SK-N-SH (cell line): Measurements from ENCODE around the gene FRMD8. TPM values are rescaled to one million over a fixed set of nuclear protein-coding genes. Genes with fewer than 3 reads are reported as not detected.

ENCODE experiments used
- CTCF ChIA-PET: fragments of 300-600, 350-600 bp; formaldehyde crosslinking; extraction: SDS; loops from one replicate; lab custom pipeline; 2021; lab: Yijun Ruan, JAX
- POLR2A ChIA-PET: fragments of 350-600 bp; sonication (Branson Sonifier 250); formaldehyde crosslinking; extraction: SDS; loops from one replicate; lab custom pipeline; 2020; ENCODE audit warnings: antibody characterized with exemption, inconsistent platforms; lab: Yijun Ruan, JAX
- DNase-seq: peaks from one replicate; pipeline ENCODE4 v3.0.0; 2012
- H2AFZ ChIP-seq: fragments of 200-600 bp; sonication (generic); 2 replicates; pipeline ENCODE4 v1.8.1; 2016; ENCODE audit warnings: antibody characterized with exemption, mild to moderate bottlenecking, low read depth
- H3F3A ChIP-seq: fragments of 200-600 bp; sonication (generic); replicated peaks from 2 replicates; pipeline ENCODE3; 2016; ENCODE audit warnings: antibody characterized with exemption, mild to moderate bottlenecking; ENCODE audit not compliant: insufficient read depth
- H3K27ac ChIP-seq, 2 experiments: fragments of 200-500 bp in 1 of 2; fragments of 200-600 bp in 1 of 2; sonication (Bioruptor generic) in 1 of 2; sonication (generic), shearing (Covaris generic) in 1 of 2; 2 replicates each; pipeline versions ENCODE4 v1.5.1 to v1.6.1; 2014 to 2016; ENCODE audit warnings: low read depth in 2 of 2, inconsistent platforms in 1 of 2, low read length in 1 of 2, mild to moderate bottlenecking in 1 of 2, mixed read lengths in 1 of 2
- H3K27me3 ChIP-seq: fragments of 200-600 bp; sonication (generic), shearing (Covaris generic); 2 replicates; pipeline ENCODE4 v1.6.1; 2016; ENCODE audit warnings: mixed run types; ENCODE audit not compliant: insufficient read depth
- H3K36me3 ChIP-seq, 2 experiments: fragments of 200-500 bp in 1 of 2; fragments of 200-600 bp in 1 of 2; sonication (Bioruptor generic) in 1 of 2; sonication (generic) in 1 of 2; replicated peaks in 1 of 2; 2 replicates each; pipeline versions ENCODE3 to v1.5.1; 2014 to 2016; ENCODE audit warnings: low read length in 1 of 2, mild to moderate bottlenecking in 1 of 2; ENCODE audit not compliant: insufficient read depth in 2 of 2, control insufficient read depth in 1 of 2
- H3K4me1 ChIP-seq, 2 experiments: fragments of 200-500 bp in 1 of 2; fragments of 200-600 bp in 1 of 2; sonication (Bioruptor generic) in 1 of 2; sonication (generic), shearing (Covaris generic) in 1 of 2; 2 replicates each; pipeline versions ENCODE4 v1.5.1 to v1.6.1; 2014 to 2016; ENCODE audit warnings: low read depth in 1 of 2, low read length in 1 of 2, mixed run types in 1 of 2; ENCODE audit not compliant: insufficient read depth in 2 of 2, control insufficient read depth in 1 of 2
- H3K4me2 ChIP-seq: fragments of 200-600 bp; sonication (generic), shearing (Covaris generic); 2 replicates; pipeline ENCODE4 v1.6.1; 2017; ENCODE audit warnings: mixed run types
- H3K4me3 ChIP-seq, 2 experiments: fragments of 200-500 bp in 1 of 2; fragments of 200-600 bp in 1 of 2; sonication (Bioruptor generic) in 1 of 2; sonication (generic), shearing (Covaris generic) in 1 of 2; 2 replicates each; pipeline versions ENCODE4 v1.5.1 to v1.8.1; 2014 to 2016; ENCODE audit warnings: low read depth in 2 of 2, inconsistent platforms in 1 of 2, low read length in 1 of 2, mild to moderate bottlenecking in 1 of 2, mixed read lengths in 1 of 2, moderate library complexity in 1 of 2
- H3K79me2 ChIP-seq: fragments of 200-600 bp; sonication (generic); 2 replicates; pipeline ENCODE4 v1.8.1; 2017; ENCODE audit warnings: mild to moderate bottlenecking; ENCODE audit not compliant: insufficient read depth
- H3K9ac ChIP-seq: fragments of 200-600 bp; sonication (generic); 2 replicates; pipeline ENCODE4 v1.6.1; 2017; ENCODE audit warnings: mixed run types
- H3K9me2 ChIP-seq: fragments of 200-600 bp; sonication (generic); 2 replicates; pipeline ENCODE4 v1.6.1; 2017; ENCODE audit warnings: mixed run types
- H3K9me3 ChIP-seq: fragments of 200-600 bp; sonication (generic); 2 replicates; pipeline ENCODE4 v1.6.1; 2017; ENCODE audit warnings: mixed run types, mild to moderate bottlenecking, moderate library complexity
- H4K20me1 ChIP-seq: fragments of 200-600 bp; sonication (generic); 2 replicates; pipeline ENCODE4 v1.6.1; 2017; ENCODE audit warnings: mild to moderate bottlenecking, mixed run types; ENCODE audit not compliant: insufficient read depth
- JUND ChIP-seq: IDR thresholded peaks from 2 replicates; pipeline ENCODE4 v1.4.0; 2012
- RFX5 ChIP-seq: IDR thresholded peaks from 2 replicates; pipeline ENCODE4 v1.6.1; 2012; ENCODE audit warnings: mild to moderate bottlenecking, improper control_type of control experiment, low read length
- RXRA ChIP-seq: IDR thresholded peaks from 2 replicates; pipeline ENCODE4 v1.4.0; 2012; ENCODE audit warnings: low read depth, mild to moderate bottlenecking, borderline replicate concordance
- WGBS: methylation state at CpG from one replicate; pipeline ENCODE4 v1.1.6; 2017; ENCODE audit warnings: low lambda C conversion rate; 5-methylcytosine and 5-hydroxymethylcytosine counted together
- polyA plus RNA-seq, 3 experiments: library from polyadenylated mRNA; depleted of rRNA; stranded (reverse); fragments of >200 nt; gene quantifications; 2 replicates each; pipeline ENCODE4 v1.2.3, GENCODE V29; 2012
- small RNA-seq, 7 experiments: library from RNA; depleted of rRNA; stranded (forward); fragments of <200 nt; gene quantifications; one replicate each; pipeline ENCODE3, GENCODE V24; 2012

The FRMD8 gene
- polyA plus RNA-seq, 1 of the 3 experiments (the other 2 are of a cell fraction), result 19.0 TPM

DNA sequence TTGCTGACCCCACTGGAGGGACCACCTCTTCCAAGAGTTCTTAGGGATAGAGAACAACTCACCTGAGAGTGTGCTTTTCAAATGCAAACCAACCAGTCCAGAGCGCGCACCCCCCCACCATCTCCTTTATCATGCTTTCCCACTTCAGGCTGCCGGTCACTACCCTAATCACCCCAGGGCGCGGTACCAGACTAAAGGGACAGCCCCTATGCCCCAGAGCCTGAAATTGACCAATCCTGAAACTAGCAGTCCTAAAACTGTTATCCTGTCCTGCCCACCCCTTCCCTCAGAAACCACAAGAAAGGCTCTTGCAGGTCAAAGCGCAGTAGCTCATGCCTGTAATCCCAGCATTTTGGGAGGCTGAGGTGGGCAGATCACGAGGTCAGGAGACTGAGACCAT, 73.1 kb downstream of the FRMD8 start:
- WGBS, result 98% methylated on average over 7 of the region's 7 CpGs
- ChIA-PET CTCF (interaction anchor here (1.0 to 3.1 kb wide), 2 partner anchors 32 to 43 kb away, joined by 4 to 13 read pairs; no protein-coding TSS in a partner anchor), POLR2A (no interaction called here)
- H3K9me3 ChIP-seq, result no peaks in the 10 kb centered on the region
- peaks cover 7% of the 10 kb centered on the region for H3F3A ChIP-seq
- H3K4me1 ChIP-seq, result peaks cover 6 to 8% of the 10 kb centered on the region in 2 experiments; a peak in 2 of 4 replicates
- H3K9ac ChIP-seq, result no peak overlapping the region
- peaks cover 26% of the 10 kb centered on the region for H3K79me2 ChIP-seq
- TF ChIP-seq JUND (no peak), RFX5 (no peak), RXRA (no peak)
- no peak overlapping the region for H3K27ac ChIP-seq
- H4K20me1 ChIP-seq, result no peaks in the 10 kb centered on the region
- H3K36me3 ChIP-seq, result no peaks in the 10 kb centered on the region
- no peaks in the 10 kb centered on the region for H3K27me3 ChIP-seq
- no peak overlapping the region for H3K4me3 ChIP-seq
- no peak for DNase-seq
- no peak overlapping the region for H2AFZ ChIP-seq
- H3K9me2 ChIP-seq, result no peaks in the 10 kb centered on the region
- no peak overlapping the region for H3K4me2 ChIP-seq

Small RNA genes within 50 kb of the gene (small RNA-seq; reads per million reads assigned to genes)
- 0 reads per million in 7 experiments for gene RF01684

Other genes with a start within 250 kb of the FRMD8 start
- gene SPDYC, start 216.4 kb upstream of the FRMD8 start, polyA plus RNA-seq (2012; rRNA removed), result not detected in 2 replicates
- gene CAPN1, start 204.7 kb upstream of the FRMD8 start, polyA plus RNA-seq (2012; rRNA removed), result 78.6 and 92.2 TPM in 2 replicates
- gene POLA2, start 124.7 kb upstream of the FRMD8 start, polyA plus RNA-seq (2012; rRNA removed), result 18.4 and 19.4 TPM in 2 replicates
- gene CDC42EP2, start 71.8 kb upstream of the FRMD8 start, polyA plus RNA-seq (2012; rRNA removed), result 5.1 and 8.1 TPM in 2 replicates
- gene DPF2, start 52.8 kb upstream of the FRMD8 start, polyA plus RNA-seq (2012; rRNA removed), result 29.6 and 44.9 TPM in 2 replicates
- gene TIGD3, start 31.9 kb upstream of the FRMD8 start, polyA plus RNA-seq (2012; rRNA removed), result 0.34 and 0.41 TPM in 2 replicates
- 3.1 and 3.6 TPM in 2 replicates for gene SLC25A45, start 4.0 kb upstream of the FRMD8 start, polyA plus RNA-seq (2012; rRNA removed)
- gene NEAT1, start 36.2 kb downstream of the FRMD8 start, polyA plus RNA-seq (2012; rRNA removed), result 435 and 479 TPM in 2 replicates
- 285 and 510 TPM in 2 replicates for gene MALAT1, start 112.4 kb downstream of the FRMD8 start, polyA plus RNA-seq (2012; rRNA removed)
- gene SCYL1, start 138.4 kb downstream of the FRMD8 start, polyA plus RNA-seq (2012; rRNA removed), result 76.7 and 79.9 TPM in 2 replicates
- gene LTBP3, start 171.7 kb downstream of the FRMD8 start, polyA plus RNA-seq (2012; rRNA removed), result 92.1 and 167 TPM in 2 replicates
- gene ZNRD2, start 183.8 kb downstream of the FRMD8 start, polyA plus RNA-seq (2012; rRNA removed), result 62.5 and 78.1 TPM in 2 replicates
- gene FAM89B, start 185.9 kb downstream of the FRMD8 start, polyA plus RNA-seq (2012; rRNA removed), result 61.3 and 65.3 TPM in 2 replicates
- 35.1 and 48.7 TPM in 2 replicates for gene EHBP1L1, start 189.4 kb downstream of the FRMD8 start, polyA plus RNA-seq (2012; rRNA removed)
- gene KCNK7, start 209.2 kb downstream of the FRMD8 start, polyA plus RNA-seq (2012; rRNA removed), result 0.34 and 0.58 TPM in 2 replicates
- gene MAP3K11, start 227.6 kb downstream of the FRMD8 start, polyA plus RNA-seq (2012; rRNA removed), result 28.9 and 31.1 TPM in 2 replicates
- gene PCNX3, start 229.1 kb downstream of the FRMD8 start, polyA plus RNA-seq (2012; rRNA removed), result 23.8 and 33.7 TPM in 2 replicates